Activated CD8-positive, alpha-beta memory T cell treated with anti-CD3 and anti-CD28 coated beads, Interleukin-2, amount 10 ng/mL, durations not matched to agents 7 days and 5 days (primary cell): ENCODE results near the gene CCSER1. TPM values are rescaled to one million over a fixed set of nuclear protein-coding genes. Genes with fewer than 3 reads are reported as not detected.
"Not testable (repeated sequence)": the region's sequence is repeated elsewhere in the genome, so short reads cannot be mapped to it uniquely, and the experiment has no call there.

Source experiments
- ATAC-seq: fragments of 150-1000 bp; cut with Tn5 transposase; one replicate; pipeline ENCODE4 v1.10.0; 2021; ENCODE audit warnings: moderate library complexity
- CTCF ChIA-PET: fragments of 350-600 bp; sonication (Branson Sonifier 250); formaldehyde crosslinking; loops from one replicate; lab custom pipeline; 2021; ENCODE audit warnings: antibody characterized with exemption; lab: Charles Lee
- DNase-seq: peaks from one replicate; pipeline ENCODE4 v3.0.0-alpha.2; 2020
- H3K27ac Mint-ChIP-seq: one replicate; pipeline ENCODE4 v1.8.0; 2021; ENCODE audit warnings: mild to moderate bottlenecking, mixed read lengths
- H3K27me3 Mint-ChIP-seq: one replicate; pipeline ENCODE4 v1.8.0; 2021; ENCODE audit warnings: mixed read lengths
- H3K36me3 Mint-ChIP-seq: one replicate; pipeline ENCODE4 v1.8.0; 2021; ENCODE audit warnings: mild to moderate bottlenecking, mixed read lengths
- H3K4me1 Mint-ChIP-seq: one replicate; pipeline ENCODE4 v1.8.0; 2021; ENCODE audit warnings: mixed read lengths
- H3K4me3 Mint-ChIP-seq: one replicate; pipeline ENCODE4 v1.8.0; 2021; ENCODE audit warnings: mild to moderate bottlenecking, moderate library complexity, mixed read lengths
- H3K9me3 Mint-ChIP-seq: one replicate; pipeline ENCODE4 v1.8.0; 2022; ENCODE audit warnings: low read depth, mixed read lengths
- total RNA-seq, 2 experiments: library from RNA; stranded (reverse); gene quantifications; one replicate each; pipeline ENCODE4 v1.2.3, GENCODE V29; 2021

The CCSER1 gene
- total RNA-seq, 2 experiments from 2014 or later, result 0.16 TPM; not detected in 1

DNA sequence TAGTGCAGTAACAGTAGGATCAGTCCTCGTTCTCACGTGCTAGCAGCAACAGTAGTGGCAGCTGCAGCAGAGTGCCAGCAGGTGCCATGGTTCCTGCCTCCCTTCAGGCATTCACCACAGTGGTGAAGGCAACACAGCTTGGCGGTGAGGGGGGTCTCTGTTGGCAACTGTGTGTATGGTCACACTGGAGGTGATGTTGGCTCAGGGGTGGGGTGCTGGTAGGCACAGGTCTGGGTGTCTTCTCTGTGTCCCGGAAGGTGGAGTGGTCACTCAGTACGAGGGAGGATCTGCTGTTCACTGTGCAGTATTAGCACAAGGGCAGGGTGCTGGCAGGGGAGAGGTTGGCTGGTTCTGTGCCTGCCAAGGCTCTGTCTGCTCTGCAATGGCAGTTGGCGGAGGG is 671.8 kb downstream of the CCSER1 start:
- no peak for ATAC-seq
- Mint-ChIP-seq H3K27me3 (no peaks in the 10 kb centered on the region), H3K36me3 (no peaks in the 10 kb centered on the region), H3K4me3 (no peak overlapping the region), H3K27ac (no peak overlapping the region), H3K4me1 (no peaks in the 10 kb centered on the region), H3K9me3 (peaks cover 13% of the 10 kb centered on the region)
- no peak for DNase-seq
- CTCF ChIA-PET, result no interaction called here

DNA sequence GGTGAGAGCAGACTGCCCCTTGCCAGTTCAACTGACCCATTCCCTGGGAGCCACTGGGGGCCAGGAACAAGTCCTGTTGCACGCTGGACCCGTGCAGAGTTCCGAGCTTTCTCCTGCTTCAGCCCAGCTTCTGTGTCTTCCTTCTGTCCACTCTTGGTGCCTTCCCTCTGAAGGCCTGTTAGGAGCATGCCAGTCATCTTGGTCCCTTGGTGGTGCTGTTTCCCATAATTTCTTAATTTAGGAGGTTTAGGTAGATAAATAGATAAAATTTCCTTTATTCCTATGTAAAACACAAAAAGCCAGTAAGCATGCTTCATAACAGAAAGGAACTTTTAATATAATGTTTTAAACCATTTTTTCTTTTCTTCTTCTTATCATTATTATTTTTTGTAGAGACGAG is 672.7 kb downstream of the CCSER1 start:
- no peak for ATAC-seq
- Mint-ChIP-seq H3K4me1 (no peaks in the 10 kb centered on the region), H3K36me3 (no peaks in the 10 kb centered on the region), H3K4me3 (no peak overlapping the region), H3K27ac (no peak overlapping the region), H3K9me3 (peaks cover 13% of the 10 kb centered on the region), H3K27me3 (no peaks in the 10 kb centered on the region)
- CTCF ChIA-PET, result interaction anchor here (1.2 kb wide), 1 partner anchor 11 kb away, joined by 3 read pairs; no protein-coding TSS in a partner anchor
- DNase-seq, result no peak

DNA sequence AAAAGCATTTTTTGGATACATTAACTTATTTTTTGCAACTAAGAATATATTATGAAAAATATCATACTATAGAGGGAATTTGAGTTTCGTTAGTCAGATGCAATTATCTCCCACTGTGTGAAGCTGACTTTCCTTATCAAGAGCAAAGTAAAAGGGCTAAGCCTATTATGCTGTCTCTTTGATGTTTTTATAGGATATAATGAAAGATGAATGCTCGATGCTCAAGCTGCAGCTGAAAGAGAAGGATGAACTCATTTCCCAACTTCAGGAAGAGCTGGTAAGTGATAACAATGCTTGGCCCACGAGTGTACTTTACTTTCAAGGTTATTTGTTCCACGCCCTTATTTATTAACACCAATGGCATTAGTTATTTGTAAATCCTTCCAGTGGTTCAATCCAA is 688.4 kb downstream of the CCSER1 start:
- DNase-seq (no peak), ATAC-seq (no peak)
- Mint-ChIP-seq H3K27me3 (no peaks in the 10 kb centered on the region), H3K9me3 (peaks cover 14% of the 10 kb centered on the region), H3K27ac (no peak overlapping the region), H3K36me3 (no peaks in the 10 kb centered on the region), H3K4me1 (no peaks in the 10 kb centered on the region), H3K4me3 (no peak overlapping the region)
- CTCF ChIA-PET, result no interaction called here

DNA sequence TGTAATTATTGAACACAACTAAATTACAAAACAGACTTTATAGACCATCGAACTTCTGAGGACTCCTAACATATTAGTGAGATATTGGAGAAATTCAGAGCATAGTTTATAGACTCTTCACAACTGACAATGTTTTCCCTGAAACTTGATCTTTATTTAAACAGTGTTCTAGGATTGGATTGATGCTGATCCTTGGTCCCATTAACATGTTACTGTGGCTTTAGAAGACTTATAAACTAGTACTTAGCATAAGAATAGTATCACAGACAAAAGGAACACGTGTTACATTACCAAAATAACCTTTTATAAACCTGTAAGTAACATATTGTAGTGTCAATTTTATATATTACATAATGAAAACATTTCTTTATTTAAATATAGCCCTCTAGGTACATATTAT is 689.6 kb downstream of the CCSER1 start:
- Mint-ChIP-seq H3K27ac (no peak overlapping the region), H3K36me3 (no peaks in the 10 kb centered on the region), H3K4me3 (no peak overlapping the region), H3K27me3 (no peaks in the 10 kb centered on the region), H3K9me3 (peaks cover 12% of the 10 kb centered on the region), H3K4me1 (no peaks in the 10 kb centered on the region)
- DNase-seq (no peak), ATAC-seq (no peak)
- CTCF ChIA-PET, result no interaction called here

DNA sequence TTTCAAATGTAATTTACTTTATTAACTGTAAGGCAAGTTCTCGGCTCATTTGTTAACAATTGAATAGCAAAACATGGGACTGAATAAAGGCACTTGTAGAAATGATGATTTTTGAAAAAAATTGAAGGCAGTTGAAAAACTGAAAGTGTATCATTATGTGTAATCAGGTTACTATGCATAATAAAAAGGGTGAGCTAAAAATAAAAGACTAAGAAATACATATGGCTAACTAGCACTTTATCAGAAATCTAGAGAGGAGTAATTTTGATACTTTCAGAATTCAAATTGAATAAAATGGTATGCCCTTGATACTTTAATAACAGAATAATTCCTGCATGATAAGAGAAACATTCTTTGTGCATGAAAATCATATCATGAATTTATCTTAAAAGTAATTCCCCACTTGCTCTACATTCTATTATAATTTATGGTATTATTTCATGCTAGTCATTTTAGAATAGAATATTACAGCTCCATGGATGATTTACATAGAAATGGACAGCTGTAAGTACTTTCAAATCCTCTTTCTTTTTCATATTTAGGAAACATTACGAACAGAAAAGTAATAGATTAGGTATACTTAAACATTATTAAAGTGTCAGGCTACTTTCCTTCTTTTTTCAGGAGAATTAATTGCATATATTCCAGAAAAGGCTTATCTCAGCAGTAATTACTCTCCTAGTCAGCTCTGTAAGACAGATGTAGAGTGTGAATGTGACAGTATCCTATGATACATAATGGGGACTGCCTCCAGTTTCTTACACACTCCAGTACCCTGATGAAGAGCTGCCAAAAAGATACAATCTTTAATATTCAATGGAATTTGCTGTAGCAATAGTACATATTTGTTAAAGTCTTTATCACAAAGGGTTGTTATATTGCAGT is 697.3 kb downstream of the CCSER1 start:
- DNase-seq (no peak), ATAC-seq (no peak)
- Mint-ChIP-seq H3K27me3 (no peaks in the 10 kb centered on the region), H3K4me3 (no peak overlapping the region), H3K36me3 (no peaks in the 10 kb centered on the region), H3K27ac (no peak overlapping the region), H3K4me1 (no peaks in the 10 kb centered on the region), H3K9me3 (peaks cover 2% of the 10 kb centered on the region)
- CTCF ChIA-PET, result no interaction called here

DNA sequence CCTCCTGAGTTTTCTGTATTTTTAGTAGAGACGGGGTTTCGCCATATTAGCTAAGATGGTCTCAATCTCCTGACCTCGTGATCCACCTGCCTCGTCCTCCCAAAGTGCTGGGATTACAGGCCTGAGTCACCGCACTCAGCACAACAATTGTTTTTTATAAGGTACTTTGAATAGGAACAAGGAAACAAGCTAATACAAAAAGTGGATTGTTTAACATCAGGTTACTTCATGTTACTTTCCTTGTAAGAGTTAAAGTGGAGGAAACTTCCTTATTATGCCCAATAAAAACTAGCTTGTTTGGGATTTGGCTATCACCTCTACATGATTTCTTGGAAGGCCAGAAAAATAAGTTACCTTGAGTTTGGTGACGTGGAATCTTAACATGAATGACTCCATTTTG is 698.7 kb downstream of the CCSER1 start:
- H3K4me3 Mint-ChIP-seq, result no peak overlapping the region
- H3K27ac Mint-ChIP-seq, result no peak overlapping the region
- no peak for DNase-seq
- H3K4me1 Mint-ChIP-seq, result no peaks in the 10 kb centered on the region
- H3K9me3 Mint-ChIP-seq, result peaks cover 4% of the 10 kb centered on the region
- no peak for ATAC-seq
- CTCF ChIA-PET, result no interaction called here
- no peaks in the 10 kb centered on the region for H3K27me3 Mint-ChIP-seq
- H3K36me3 Mint-ChIP-seq, result no peaks in the 10 kb centered on the region

DNA sequence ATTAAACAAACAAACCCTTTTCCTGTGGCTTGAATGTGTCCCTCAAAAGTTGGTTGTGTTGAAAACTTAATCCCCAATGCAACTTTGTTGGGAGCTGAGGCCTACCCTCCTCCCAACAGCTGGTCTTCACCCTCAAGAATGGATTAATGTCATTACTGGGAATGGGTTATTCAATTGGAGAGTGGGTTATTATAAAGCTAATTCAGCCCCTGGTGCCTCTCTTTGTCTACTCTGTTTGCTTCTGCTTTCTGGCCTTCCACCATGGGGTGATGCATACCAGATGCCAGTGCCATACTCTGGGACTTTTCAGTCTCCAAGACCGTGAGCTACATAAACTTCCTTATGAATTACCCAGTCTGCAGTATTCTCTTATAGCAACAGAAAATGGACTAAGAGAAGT is 706.5 kb downstream of the CCSER1 start:
- CTCF ChIA-PET, result no interaction called here
- no peak for DNase-seq
- Mint-ChIP-seq H3K4me1 (no peaks in the 10 kb centered on the region), H3K27me3 (no peaks in the 10 kb centered on the region), H3K36me3 (no peaks in the 10 kb centered on the region), H3K27ac (no peak overlapping the region), H3K4me3 (no peak overlapping the region), H3K9me3 (peaks cover 2% of the 10 kb centered on the region)
- ATAC-seq, result no peak

DNA sequence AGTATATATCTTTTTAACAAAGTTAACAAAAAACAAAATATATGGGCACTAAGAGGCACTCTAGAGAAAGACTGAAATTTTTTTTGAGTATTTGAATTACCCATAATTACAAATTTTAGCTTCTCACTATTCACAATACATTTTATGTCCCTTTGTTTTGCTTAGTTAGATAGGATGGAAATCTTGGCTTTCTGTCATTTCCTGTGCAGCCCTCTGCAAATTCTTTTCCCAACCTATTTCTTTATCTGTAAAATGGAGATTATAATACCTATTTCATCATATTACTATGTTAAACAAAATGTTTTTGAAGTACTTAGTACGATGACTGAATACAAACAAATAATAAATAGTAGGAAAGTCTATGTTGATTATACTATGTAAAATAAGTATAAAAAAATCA is 710.0 kb downstream of the CCSER1 start:
- no peak overlapping the region for H3K4me3 Mint-ChIP-seq
- DNase-seq, result no peak
- ATAC-seq, result no peak
- H3K27me3 Mint-ChIP-seq, result no peaks in the 10 kb centered on the region
- no peaks in the 10 kb centered on the region for H3K4me1 Mint-ChIP-seq
- H3K9me3 Mint-ChIP-seq, result no peaks in the 10 kb centered on the region
- CTCF ChIA-PET, result no interaction called here
- H3K27ac Mint-ChIP-seq, result no peak overlapping the region
- no peaks in the 10 kb centered on the region for H3K36me3 Mint-ChIP-seq

DNA sequence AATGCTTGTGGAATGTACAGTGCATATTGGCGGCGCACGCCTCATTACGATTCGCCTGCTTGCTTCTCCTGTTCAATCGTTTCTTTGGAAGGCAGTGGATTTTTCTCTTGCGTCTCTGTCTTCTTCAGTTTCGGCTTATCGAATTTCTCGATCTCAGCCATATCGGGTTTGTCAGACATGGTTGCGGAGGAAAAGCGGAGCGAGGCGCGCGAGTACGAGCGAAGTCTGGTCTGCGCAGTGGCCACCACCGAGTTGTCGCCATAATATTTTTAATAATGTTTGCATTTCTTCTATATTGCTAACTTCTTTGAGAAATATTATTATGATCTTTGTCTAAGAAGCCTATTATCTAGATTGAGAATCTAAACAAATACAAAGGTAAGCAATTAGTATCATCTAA is 711.7 kb downstream of the CCSER1 start:
- H3K4me3 Mint-ChIP-seq, H3K9me3 Mint-ChIP-seq, CTCF ChIA-PET, H3K27me3 Mint-ChIP-seq, H3K4me1 Mint-ChIP-seq, ATAC-seq, H3K36me3 Mint-ChIP-seq, H3K27ac Mint-ChIP-seq, DNase-seq: not testable (repeated sequence)

DNA sequence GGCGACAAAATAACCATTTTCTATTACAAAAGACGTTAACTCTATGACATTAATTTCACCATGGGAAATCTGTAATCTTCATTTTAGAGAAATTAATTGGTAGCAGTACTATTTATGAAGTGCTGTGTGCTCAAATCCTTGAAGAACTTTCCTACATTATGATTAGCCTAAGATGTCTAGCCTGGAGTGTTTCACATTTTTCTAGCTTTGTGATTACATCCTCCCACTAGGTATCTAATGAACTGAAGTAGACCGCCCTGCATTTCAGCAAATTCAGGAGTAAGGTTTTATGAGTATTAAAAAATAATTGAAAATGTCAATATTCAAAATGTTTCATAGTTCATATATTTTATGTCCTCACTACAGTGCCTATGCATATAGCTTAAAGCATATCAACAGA is 713.1 kb downstream of the CCSER1 start:
- Mint-ChIP-seq H3K27ac (no peak overlapping the region), H3K4me1 (no peaks in the 10 kb centered on the region), H3K27me3 (no peaks in the 10 kb centered on the region), H3K4me3 (no peak overlapping the region), H3K9me3 (no peaks in the 10 kb centered on the region), H3K36me3 (no peaks in the 10 kb centered on the region)
- CTCF ChIA-PET, result no interaction called here
- no peak for ATAC-seq
- DNase-seq, result no peak

DNA sequence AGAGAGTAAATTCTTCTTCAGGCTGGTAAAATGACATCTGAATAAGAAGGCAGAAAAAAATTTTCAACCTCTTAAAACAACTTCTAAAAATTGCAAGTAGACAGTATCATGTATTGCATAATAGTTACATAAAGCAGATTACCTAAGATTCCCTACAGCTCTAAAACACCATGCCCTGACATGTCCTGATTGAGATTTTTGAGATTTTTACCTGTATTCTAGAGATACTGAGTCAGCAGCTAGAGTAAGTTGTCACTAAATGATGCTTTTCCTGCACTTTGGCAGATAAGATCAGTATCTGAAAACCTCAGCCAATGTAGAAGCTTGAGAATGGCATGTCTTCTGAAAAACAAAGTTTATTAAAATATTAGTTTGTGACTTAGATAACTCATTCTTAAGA is 713.6 kb downstream of the CCSER1 start:
- Mint-ChIP-seq H3K27ac (no peak overlapping the region), H3K36me3 (no peaks in the 10 kb centered on the region), H3K4me1 (no peaks in the 10 kb centered on the region), H3K9me3 (no peaks in the 10 kb centered on the region), H3K4me3 (no peak overlapping the region), H3K27me3 (no peaks in the 10 kb centered on the region)
- ATAC-seq, result no peak
- no peak for DNase-seq
- CTCF ChIA-PET, result no interaction called here

DNA sequence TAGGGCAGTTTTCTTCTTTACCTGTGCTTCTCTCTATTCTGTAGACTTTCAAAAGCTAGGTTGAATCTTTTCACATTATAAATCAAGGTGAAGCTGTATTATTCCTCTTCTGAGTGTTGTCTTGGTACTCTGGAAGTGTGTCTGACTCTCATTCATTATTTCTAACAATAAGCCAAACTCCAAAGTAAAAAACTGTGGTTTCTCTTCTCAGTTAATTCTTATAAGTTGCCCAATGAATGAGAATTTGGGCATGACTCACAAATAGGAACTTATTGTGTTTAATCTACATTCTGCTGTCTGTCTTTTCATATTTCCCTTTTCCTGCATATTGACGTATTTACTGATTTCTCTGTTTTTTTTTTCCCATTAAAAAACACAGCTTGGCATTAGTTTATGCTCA is 714.5 kb downstream of the CCSER1 start:
- H3K9me3 Mint-ChIP-seq, result no peaks in the 10 kb centered on the region
- no peak overlapping the region for H3K4me3 Mint-ChIP-seq
- DNase-seq (no peak), ATAC-seq (no peak)
- no peaks in the 10 kb centered on the region for H3K36me3 Mint-ChIP-seq
- H3K27me3 Mint-ChIP-seq, result no peaks in the 10 kb centered on the region
- H3K27ac Mint-ChIP-seq, result no peak overlapping the region
- H3K4me1 Mint-ChIP-seq, result no peaks in the 10 kb centered on the region
- CTCF ChIA-PET, result no interaction called here

DNA sequence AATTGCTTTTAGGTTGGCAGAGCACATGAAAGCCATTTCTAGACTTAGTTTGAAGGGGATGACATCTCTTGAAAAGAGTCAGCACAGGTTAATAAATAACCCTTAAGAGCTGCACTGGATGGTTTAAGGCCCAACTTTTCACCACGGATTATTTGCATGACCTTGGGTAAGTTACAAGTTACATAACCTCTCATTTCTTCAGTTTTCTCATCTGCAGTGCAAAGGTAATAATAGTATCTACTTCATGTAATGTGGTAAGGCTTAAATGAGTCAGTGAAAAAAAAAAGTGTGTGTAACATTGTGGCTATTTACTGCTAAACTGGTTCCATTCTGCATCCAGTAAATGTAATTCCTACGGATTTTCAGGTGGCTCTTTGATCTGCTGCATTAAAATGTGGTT is 715.8 kb downstream of the CCSER1 start:
- CTCF ChIA-PET, result no interaction called here
- H3K9me3 Mint-ChIP-seq, result no peaks in the 10 kb centered on the region
- H3K4me1 Mint-ChIP-seq, result no peaks in the 10 kb centered on the region
- no peak overlapping the region for H3K27ac Mint-ChIP-seq
- no peak overlapping the region for H3K4me3 Mint-ChIP-seq
- ATAC-seq, result no peak
- DNase-seq, result no peak
- no peaks in the 10 kb centered on the region for H3K27me3 Mint-ChIP-seq
- no peaks in the 10 kb centered on the region for H3K36me3 Mint-ChIP-seq

DNA sequence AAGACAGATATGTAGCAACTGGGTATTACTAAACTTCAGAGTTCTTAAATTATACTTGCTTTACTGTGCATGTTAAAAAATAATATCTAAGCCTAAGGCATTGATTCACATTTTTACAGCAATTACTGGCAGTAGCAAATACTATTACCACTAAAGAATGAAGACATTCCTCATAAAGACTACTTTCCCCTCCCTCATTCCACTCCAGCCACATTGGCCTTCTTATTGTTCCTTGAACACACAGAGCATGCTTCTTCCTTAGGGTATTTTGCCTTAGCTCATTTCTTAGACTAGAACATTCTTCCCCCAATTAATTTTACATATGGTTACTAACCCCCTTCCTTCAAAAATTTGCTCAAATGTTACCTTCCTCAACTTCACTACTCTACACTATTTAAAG is 717.0 kb downstream of the CCSER1 start:
- Mint-ChIP-seq H3K36me3 (no peaks in the 10 kb centered on the region), H3K9me3 (peaks cover 3% of the 10 kb centered on the region), H3K27me3 (no peaks in the 10 kb centered on the region), H3K27ac (no peak overlapping the region), H3K4me3 (no peak overlapping the region), H3K4me1 (no peaks in the 10 kb centered on the region)
- ATAC-seq (no peak), DNase-seq (no peak)
- CTCF ChIA-PET, result no interaction called here
